Colon (tissue), 2 donors: ENCODE measurements around the gene NT5M.
"Not testable (repeated sequence)": the region's sequence is repeated elsewhere in the genome, so short reads cannot be mapped to it uniquely, and the experiment has no call there.

ENCODE experiments used
- FAIRE-seq: peaks from 2 replicates; lab custom pipeline; 2012; peaks lifted over from hg19 to GRCh38; lab: Jason Lieb, UNC
- donor health status: control.
- donor health status: control.

The NT5M gene

DNA sequence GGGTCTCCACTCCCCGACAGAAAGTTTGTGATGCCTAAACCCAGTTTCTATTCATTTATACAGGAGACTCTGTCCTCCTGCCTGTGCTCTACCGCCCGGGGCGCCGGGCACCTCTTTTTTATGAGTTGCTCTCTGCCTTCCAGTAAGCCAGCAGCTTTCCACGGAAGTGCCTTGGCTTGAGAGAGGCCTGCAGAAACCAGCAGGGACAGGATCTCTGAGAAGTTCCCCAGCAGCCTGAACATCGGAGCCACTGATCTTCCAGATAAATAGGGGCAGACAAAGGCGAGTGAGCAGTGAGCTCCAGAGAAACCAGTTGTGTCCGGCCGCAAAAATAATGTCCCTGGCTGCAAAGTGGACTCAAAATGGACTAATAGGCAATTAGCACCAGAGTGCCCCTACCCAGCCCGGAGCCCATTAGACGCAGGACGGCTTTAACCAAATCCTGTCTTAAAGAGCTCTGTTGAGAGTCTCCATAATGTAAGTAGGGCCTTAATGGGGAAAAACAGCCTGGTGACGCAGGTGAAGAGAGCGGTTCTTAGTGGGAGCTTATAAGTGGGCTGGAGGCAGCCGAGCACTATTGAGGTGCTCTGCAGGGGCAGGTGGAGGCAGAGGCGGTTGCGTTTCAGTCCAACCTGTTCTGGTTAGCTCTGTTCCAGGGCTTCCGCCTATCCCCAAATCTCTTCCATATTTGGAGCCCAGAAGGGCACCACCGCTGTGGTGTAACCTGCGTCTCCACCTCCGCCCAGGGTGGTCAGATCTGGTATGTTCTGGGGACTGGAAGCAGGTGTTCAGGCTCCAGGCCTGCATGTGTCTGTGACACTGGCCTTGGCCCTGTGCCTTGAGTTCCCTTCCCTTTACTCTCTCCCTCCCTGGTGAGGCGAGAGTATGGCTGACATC lies 74.1 kb downstream of the NT5M start:
- FAIRE-seq, result no peak

DNA sequence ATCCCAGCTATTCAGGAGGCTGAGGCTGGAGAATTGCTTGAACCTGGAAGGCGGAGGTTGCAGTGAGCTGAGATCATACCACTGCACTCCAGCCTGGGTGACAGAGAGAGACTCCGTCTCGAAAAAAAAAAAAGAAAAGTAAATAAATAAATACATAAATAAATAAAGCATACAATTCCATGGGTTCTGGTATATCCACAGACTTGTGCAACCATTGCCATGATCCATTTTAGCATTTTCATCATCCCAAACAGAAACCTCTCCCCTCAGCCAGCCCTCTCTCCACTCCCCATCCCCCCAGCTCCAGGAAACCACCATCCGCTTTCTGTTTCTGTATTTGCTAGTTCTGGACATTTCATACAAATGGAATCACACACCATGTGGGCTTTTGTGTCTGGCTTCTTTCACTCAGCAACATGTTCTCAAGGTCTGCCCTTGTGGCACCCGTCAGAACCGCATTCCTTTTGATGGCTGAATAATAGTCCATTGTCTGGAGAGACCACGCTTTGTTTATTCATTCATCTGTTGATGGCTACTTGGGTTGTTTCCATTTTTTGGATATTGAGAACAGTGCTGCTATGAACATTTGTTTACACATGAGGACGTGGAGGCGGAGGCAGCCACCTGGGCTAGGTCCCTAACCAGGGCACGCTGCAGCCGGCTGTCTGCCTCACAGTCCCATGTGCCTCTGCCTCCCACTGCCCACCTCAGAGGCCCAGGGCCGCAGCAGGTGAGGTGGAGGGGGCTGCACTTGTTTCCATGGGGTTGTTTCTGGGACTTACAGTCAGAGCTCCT lies 76.2 kb downstream of the NT5M start:
- FAIRE-seq, result no peak

DNA sequence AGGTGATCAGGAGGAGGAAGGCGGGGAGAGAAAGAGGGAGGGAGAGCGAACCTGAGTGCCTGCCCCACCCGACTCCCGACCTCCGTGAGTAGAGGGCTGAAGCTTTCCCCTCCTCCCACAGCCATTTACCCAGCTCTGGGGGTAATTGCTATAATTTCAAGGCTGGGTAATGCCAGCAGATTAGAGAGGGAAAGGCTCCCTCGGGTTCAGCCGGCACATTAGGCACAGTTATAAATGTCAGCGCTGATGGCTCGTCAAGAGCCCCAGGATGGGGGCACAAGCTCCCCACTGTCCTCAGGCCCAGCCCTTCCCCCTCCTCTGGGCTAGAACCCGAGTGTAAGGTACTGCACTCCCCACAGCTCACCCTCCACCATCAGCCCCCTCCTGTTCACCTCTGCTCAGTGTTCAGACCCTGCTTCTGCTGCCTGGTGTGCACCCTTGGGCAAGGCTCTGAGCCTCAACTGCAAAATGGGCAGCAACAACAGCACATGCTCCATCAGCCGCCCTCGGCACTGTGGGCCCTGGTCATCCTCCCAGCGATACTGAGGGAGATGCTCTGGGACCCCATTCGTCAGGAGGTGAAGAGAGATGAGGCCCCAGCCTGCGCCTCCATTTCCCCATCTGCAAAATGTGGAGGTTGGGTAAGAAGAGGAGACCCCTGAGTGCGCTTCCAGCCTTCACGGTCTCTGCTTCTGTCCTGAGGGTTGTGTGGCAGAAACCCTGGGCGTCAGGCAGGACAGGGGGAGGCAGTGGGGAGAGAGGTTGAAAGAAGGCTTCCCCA lies 77.2 kb downstream of the NT5M start:
- no peak for FAIRE-seq

DNA sequence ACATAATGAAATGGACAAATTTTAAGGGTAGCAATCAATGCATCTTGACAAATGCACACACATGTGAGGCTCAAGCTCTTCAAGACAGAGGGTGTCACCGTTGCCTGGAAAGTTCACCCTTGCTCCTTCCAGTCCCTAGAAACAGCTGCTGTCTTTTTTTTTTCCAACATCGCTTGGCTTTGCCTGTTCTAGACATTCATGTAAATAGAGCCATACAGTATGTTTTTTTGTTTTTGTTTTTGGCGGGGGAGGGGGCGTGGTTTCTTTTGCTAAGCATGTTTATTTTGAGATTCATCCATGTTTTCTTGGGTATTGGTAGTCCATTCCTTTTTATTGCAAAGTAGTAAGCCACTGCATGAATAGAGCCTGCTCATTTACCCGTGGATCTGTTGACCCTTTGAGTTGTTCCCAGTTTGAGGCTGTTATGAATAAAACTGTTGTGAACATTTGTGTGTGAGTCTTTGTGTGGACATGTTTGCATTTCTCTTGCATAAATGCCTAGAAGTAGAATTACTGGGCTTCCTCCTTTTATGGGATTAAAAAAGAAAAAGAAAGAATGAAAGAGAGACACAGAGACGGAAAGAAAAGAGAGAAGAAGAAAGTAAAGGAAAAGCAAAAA lies 78.4 kb downstream of the NT5M start:
- no peak for FAIRE-seq

DNA sequence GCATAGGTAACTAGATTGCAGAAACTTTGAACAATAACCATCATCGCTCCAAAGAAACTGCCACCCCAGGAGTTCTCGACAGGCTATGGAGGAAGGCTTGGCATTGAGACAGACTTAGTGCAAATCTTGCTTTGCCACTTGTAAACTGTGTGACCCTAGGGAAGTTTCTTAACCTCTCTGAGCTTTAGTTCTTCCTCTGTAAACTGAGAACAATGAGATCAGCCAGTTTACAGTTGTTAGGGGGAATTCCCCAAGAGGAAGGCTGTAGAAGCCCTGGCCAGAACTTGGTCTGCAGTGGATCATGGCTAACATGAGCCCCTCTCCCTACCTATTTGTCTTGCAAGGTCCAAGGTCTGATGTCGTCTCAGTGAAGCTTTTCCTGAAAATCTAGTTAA lies 78.9 kb downstream of the NT5M start:
- no peak for FAIRE-seq

DNA sequence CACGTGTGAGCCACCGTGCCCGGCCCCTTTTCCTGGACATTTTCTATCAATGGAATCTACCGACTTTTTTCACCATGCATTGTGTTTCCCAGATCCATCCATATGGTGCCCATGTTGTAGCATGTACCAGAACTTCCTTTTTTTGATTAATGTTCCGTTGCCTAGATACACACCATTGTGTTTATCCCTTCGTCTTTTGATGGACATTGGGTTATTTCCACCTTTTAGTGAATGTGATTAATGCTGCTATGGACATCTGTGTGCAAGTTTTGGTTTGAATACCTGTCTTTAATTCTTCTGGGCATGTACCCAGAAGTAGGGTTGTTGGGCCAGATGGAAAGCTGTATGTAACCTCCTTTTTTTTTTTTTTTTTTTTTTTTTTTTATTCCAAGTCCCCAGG lies 79.8 kb downstream of the NT5M start:
- no peak for FAIRE-seq

GRCh38 chr17:17383431-17384290 lies 80.5 kb downstream of the NT5M start:
- FAIRE-seq, result not testable (repeated sequence)

GRCh38 chr17:17384291-17384615 lies 81.1 kb downstream of the NT5M start:
- no peak for FAIRE-seq

DNA sequence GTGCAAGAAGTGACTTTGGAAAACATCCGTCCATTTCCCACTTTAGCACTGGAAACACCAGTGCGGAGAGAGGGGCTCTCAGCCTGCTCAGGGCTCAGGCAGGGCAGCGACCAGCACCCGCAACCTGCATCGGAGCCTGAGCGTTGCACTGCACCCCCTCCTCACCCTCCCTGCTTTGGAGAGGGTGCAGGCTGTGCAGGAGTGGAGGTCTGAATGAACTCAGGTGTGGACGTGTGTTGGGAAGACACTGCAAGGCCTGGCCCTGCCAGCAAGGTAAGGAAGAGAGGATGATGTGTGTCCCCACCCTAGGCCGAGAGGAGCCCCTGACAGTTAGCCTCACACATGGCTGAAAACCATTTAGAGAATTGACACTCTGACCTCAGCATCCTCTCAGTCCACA lies 81.8 kb downstream of the NT5M start:
- FAIRE-seq, result no peak

DNA sequence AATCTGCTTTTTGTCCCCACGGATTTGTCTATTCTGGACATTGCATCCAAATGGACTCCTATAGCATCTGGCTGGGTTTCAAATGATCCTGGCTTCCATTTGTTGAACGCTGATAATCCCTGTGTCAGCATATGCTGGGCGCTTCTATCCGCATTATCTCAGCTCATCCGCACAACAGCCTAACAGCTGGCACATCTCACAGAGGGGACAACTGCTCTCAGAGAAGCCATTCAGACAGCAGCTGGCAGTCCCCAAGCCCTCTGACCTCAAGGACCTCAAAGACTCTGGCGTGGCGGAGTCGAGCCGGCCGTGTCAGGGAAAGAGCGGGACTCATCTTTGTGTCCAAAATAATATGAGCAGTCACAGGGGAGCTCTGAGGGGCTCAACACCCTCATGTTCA lies 82.3 kb downstream of the NT5M start:
- no peak for FAIRE-seq

- FAIRE-seq, result no peak
These were observed 83.1 kb downstream of the NT5M start for GRCh38 chr17:17386094-17386800.

DNA sequence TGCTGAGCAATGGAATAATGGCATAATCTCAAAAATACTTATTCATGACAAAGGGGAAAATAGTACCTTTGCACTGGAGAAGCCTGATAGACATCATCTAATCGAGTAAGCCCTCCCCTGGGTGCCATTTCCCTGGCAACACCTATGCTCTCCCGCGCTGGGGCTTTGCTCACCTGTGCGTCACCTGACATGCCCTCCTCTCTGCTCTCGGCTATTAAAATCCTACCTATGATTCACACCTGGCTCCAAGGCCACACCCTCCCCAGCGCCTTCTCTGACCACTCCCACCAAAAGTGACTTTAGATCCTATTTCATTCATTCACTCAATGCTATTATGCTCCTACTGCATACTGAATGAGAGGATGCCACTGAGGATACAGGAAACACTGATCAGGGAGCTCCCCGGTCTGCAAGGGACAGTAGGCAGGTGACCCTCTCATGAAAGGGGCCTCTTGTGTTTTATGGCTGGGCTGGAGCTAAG lies 83.9 kb downstream of the NT5M start:
- FAIRE-seq, result no peak

DNA sequence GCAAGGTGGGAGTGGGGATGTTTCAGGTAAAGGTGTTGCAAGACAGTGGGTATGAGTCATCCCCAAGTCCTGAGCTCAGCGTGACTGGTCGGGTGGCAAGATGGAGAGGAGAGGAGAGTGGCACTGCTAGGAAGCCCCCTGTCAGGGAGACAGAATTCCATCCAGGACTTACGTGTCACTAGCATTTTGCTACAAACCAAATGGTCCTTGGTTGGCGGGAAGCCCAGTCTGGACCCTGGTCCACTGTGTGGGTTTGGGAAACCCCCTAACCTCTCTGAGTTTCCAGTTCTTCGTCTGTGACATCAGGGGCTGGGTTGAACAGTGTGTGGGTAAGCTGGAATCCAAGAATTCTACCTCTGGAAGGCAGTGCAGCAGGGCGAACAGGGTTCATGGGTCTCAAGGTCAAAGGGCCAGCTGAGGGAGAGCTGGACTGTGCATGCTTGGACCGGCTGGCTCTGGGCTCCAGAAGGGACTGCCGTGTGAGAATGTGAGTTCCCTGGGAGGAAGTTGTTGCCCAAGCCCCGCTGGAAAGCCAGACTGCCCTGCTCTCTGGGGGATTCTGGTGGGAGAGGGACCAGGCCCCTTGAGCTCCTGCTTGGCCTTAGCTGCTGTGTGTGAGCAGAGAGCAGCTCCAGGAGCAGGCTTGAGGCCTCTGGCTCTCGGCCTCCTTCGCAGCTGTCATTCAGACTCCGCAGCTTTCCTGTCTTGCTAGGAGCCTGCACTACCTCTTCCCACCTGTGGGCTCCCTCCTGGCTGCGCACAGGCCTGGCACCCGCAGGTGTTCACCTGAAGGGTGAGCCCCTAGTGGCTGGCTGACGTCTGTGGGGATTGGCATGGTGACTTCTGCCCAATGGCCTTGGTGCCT lies 84.6 kb downstream of the NT5M start:
- FAIRE-seq, result no peak

DNA sequence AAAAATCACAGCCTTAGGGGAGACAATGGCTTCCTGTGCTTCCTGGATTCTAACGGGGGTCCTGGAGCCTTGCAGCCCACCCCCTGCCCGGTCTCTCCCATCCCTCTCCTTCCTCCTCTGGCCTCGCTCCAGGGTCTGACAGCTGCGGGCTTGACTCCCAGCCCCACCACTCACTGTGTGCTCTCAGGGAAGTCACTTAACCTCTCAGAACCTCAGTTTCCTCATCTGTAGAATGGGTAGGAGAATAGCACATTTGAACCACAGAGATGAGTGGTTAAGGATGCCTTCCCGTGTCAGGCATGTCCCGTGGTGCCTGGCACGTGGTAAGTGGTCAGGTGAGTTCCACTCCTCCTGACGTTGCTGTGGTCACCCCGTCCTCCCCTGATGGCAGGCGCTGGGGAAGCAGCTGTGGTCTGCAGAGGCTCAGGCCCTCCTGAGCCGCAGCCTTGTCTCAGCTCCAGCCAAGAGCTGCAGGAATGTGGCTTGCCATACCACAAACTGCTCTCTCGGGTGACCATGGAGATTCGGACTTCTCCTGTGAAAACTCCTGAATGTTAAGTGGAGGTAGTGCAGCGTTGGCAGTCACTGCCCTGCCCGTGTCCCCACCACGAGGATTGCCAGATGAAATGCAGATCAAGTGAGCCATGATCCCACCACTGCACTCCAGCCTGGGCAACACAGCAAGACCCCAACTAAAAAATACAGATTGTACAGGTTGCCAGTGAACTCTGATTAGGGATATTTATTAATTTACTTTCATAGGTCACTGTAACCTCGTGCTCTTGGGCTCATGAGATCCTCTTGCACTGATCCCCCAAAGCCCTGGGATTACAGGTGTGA lies 85.7 kb downstream of the NT5M start:
- FAIRE-seq, result no peak

DNA sequence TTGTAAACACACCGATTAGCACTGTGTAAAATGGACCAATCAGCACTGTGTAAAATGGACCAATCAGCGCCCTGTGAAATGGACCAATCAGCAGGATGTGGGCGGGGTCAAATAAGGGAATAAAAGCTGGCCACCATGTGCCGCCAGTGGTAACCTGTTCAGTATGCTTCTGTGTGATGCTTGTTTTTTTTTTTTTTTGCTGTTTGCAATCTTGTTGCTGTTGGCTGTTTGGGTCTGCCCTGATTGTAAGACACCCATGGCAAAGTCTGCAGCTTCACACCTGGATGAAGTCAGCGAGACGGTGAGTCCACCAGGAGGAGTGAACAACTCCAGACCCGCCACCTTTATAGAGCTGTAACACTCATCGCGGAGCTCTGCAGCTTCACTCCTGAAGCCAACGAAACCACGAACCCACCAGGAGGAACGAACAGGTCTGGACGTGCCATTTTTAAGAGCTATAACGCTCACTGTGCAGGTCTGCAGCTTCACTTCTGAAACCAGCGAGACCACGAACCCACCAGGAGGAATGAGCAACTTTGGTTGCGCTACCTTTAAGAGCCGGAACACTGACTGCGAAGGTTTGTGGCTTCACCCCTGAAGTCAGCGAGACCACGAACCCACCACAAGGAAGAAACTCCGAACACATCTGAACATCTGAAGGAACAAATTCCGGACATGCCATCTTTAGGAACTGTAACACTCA lies 88.6 kb downstream of the NT5M start:
- no peak for FAIRE-seq

GRCh38 chr17:17393976-17394375 lies 90.8 kb downstream of the NT5M start:
- no peak for FAIRE-seq

GRCh38 chr17:17394494-17394893 lies 91.3 kb downstream of the NT5M start:
- FAIRE-seq, result no peak

- FAIRE-seq, result no peak
These were observed 92.2 kb downstream of the NT5M start for GRCh38 chr17:17395246-17395802.
